ENCODE results near the gene ECSIT.
"Not testable (repeated sequence)": the region's sequence is repeated elsewhere in the genome, so short reads cannot be mapped to it uniquely, and the experiment has no call there.

ECSIT gene

GRCh38 chr19:11478167-11479089 is 50.5 kb downstream of the ECSIT start:
- no peak for DNase-seq (ENCODE audit: low read depth, low spot score)

GRCh38 chr19:11475861-11476260 is 53.1 kb downstream of the ECSIT start:
- no peak for DNase-seq (ENCODE audit: low read depth, low spot score)

DNA sequence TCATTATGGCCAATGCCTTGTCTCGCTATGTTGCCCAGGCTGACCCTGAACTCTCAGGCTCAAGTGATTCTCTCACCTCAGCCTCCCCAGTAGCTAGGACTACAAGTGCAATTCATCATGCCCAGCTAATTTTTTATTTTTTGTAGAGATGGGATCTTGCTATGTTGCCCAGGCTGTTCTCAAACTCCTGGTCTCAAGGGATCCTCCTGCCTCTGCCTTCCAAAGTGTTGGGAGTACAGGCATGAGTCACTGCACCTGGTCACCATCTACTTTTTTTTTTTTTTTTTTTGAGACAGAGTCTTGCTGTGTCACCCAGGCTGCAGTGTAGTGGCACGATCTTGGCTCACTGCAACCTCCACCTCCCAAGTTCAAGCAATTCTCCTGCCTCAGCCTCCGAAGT is 53.6 kb downstream of the ECSIT start:
- not testable (repeated sequence) for DNase-seq (ENCODE audit: low read depth, low spot score)

GRCh38 chr19:11473725-11474124 is 55.2 kb downstream of the ECSIT start:
- DNase-seq (ENCODE audit: low read depth, low spot score), result no peak

DNA sequence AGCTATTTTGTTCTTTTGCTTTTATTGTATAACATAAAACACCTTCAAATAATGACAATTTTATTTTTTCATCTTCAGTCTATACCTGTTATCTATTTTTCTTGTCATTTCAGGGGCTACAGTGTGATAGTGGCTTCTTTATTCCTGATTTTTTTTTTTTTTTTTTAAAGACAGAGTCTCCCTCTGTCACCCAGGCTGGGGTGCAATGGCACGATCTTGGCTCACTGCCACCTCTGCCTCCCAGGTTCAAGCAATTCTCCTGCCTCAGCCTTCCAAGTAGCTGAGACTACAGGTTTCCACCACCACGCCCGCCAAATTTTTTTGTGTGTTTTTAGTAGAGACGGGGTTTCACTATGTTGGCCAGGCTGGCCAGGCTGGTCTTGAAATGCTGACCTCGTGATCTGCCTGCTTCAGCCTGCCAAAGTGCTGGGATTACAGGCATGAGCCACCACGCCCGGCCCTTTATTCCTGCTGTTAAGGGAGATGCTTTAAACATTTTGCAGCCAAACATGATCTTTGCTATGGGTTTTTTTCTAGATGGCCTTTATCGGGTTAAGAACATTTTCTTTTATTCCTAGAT is 60.6 kb downstream of the ECSIT start:
- DNase-seq (ENCODE audit: low read depth, low spot score), result not testable (repeated sequence)

GRCh38 chr19:11465600-11465999 is 63.3 kb downstream of the ECSIT start:
- peak; percentile 34 for DNase-seq (ENCODE audit: low read depth, low spot score)

- no peak for DNase-seq (ENCODE audit: low read depth, low spot score)
Measured at GRCh38 chr19:11464333-11465265, 64.3 kb downstream of the ECSIT start.

GRCh38 chr19:11463391-11463790 is 65.5 kb downstream of the ECSIT start:
- DNase-seq (ENCODE audit: low read depth, low spot score), result no peak

DNA sequence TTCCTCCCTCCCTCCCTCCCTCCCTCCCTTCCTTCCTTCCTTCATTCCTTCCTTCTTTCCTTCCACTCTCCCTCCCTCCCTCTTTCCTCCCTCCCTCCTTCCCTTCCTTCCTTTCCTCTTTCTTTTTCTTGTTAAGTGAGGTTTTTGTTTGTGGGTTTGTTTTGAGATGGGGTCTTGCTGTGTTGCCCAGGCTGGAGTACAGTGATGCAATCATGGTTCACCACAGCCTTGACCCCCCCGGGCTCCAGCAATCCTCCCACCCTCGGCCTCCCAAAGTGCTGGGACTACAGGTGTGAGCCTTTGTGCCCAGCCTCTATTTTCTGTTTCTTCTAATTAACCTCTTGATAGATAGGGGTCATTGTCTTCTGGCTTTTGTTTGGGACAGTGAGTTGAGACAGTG is 67.5 kb downstream of the ECSIT start:
- DNase-seq (ENCODE audit: low read depth, low spot score), result no peak

DNA sequence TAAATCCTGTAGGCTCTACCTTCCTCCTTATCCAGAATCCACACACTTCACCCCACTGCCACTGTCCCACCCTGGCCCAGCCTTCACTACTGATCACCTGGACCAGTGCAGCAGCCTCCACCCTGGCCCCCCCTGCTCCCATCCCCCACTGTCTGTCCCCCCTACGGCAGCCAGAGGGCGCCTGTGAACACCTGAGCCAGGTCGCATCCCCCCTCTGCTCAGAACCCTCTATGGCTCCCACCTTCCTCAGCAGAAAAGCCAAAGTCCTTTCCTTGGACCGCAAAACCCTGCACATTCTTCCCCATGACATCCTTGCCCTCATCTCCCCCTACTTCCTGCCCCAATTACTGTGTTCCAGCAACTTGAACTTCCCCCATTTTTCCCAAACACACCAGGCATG is 68.7 kb downstream of the ECSIT start:
- no peak for DNase-seq (ENCODE audit: low read depth, low spot score)

GRCh38 chr19:11458912-11459311 is 70.0 kb downstream of the ECSIT start:
- not testable (repeated sequence) for DNase-seq (ENCODE audit: low read depth, low spot score)

DNA sequence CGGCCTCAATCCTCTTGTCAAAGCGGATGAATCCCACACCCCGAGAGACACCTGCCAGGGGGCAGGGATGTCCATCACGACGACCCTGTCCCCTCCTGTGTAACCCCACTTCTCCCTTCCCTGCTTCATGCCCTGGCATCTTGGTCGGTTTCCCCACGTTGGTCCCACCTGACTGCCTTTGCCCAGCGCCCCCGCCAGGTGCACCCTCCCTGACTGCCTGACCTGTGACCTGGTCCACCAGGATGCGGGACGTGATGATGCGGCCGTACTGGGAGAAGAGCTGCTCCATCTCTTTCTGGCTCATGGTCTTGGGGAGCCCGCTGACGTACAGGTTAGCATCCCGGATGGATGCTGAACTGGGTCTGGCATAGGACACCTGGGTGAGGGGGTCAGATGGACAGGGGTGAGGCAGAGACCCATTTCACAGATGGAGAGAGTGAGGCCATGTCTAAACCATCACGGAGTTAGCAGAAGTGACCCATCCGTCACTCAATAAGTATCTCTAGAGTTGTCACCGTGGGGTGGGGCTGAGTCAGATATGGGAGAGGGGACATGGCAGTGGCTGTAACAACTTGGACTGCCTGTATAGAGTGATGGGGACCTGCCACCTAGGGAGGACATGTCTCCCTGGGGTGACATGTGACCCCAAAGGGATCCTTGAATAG is 70.6 kb downstream of the ECSIT start:
- no peak for DNase-seq (ENCODE audit: low read depth, low spot score)

- no peak for DNase-seq (ENCODE audit: low read depth, low spot score)
Measured at GRCh38 chr19:11457831-11458230, 71.1 kb downstream of the ECSIT start.

DNA sequence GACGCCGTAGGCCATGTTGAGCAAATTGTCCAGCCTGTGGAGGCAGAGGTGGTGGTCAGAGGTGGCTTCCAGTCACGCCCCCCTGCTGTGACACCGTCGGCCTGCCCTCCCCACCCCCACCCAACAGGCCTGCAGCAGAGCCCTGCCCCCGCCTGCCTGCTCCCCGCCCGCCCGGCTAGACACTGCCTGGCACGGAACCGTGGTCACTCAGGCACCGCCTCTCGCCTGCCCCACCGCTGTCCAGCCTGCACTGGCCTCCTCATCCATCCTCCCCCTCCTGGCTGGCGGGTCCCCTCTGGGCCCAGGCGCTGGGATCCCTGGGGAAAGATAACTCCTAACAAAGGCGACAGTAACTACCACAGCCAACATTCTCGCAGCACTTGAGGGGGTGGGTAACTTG is 71.8 kb downstream of the ECSIT start:
- peak; percentile 38 for DNase-seq (ENCODE audit: low read depth, low spot score)

DNA sequence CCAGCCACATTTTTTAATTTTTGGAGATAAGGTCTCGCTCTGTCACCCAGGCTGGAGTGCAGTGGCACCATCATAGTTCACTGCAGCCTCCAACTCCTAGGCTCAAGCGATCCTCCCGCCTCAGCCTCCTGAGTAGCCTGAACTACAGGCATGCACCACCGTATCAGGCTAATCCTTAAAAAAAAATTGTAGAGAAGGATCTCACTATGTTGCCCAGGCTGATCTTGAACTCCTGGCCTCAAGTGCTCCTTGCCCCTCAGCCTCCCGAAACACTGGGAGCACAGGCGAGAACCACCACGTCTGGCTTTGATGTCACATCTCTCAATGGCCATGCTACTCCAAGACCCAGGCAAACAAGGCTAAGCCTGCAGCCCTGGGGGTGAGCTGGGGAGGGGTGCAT is 72.3 kb downstream of the ECSIT start:
- no peak for DNase-seq (ENCODE audit: low read depth, low spot score)

Measured in ELF-1 (cell line).